Nephron (organoid): ENCODE results near the gene ST6GALNAC3.
A peak's percentile ranks its signal among the peaks of the same experiment; 100 is the strongest.

Experiments
- H3K27ac Mint-ChIP-seq, 3 experiments: 2 replicates each; pipeline ENCODE4 v1.8.0; 2020; ENCODE audit warnings: mixed read lengths in 3 of 3, mild to moderate bottlenecking in 2 of 3, moderate library complexity in 1 of 3
- H3K27me3 Mint-ChIP-seq: 2 replicates; pipeline ENCODE4 v1.8.0; 2021; ENCODE audit warnings: low read depth, mild to moderate bottlenecking, moderate library complexity, mixed read lengths
- H3K36me3 Mint-ChIP-seq: 2 replicates; pipeline ENCODE4 v1.8.0; 2020; ENCODE audit warnings: low read depth, mixed read lengths
- H3K4me1 Mint-ChIP-seq: 2 replicates; pipeline ENCODE4 v1.8.0; 2020; ENCODE audit warnings: mixed read lengths
- H3K4me3 Mint-ChIP-seq, 3 experiments: 2 replicates each; pipeline ENCODE4 v1.8.0; 2020; ENCODE audit warnings: mild to moderate bottlenecking in 3 of 3, mixed read lengths in 3 of 3, moderate library complexity in 2 of 3
- H3K9me3 Mint-ChIP-seq: 2 replicates; pipeline ENCODE4 v1.8.0; 2020; ENCODE audit warnings: mixed read lengths
- TF ChIP-seq, protein P1 (sequence below), 3 experiments: fragments of 200-600 bp; sonication (generic); IDR thresholded peaks; one replicate each; pipeline ENCODE4 v1.5.0; 2021; ENCODE audit warnings: antibody characterized with exemption in 3 of 3; ENCODE audit not compliant: unreplicated experiment in 3 of 3

The ST6GALNAC3 gene

DNA sequence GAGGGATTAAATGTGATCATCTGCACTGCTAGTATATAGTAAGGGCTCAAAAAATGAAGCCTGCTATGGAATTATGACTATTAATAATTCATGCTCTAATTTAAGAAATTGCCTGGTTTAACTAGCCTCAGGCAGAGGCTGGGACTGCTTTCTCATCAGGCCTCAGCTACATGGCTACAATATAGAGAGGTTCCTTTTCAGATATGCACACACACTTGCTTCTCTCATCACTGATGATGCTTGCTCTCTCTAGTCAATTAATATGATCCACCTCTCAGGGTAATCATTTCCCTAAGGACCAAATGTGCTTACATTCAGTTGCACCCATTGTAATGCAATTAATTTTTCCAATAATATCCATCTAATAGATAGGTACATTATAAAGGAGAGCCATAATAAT, 467.8 kb downstream of the ST6GALNAC3 start:
- TF ChIP-seq, protein P1, sequence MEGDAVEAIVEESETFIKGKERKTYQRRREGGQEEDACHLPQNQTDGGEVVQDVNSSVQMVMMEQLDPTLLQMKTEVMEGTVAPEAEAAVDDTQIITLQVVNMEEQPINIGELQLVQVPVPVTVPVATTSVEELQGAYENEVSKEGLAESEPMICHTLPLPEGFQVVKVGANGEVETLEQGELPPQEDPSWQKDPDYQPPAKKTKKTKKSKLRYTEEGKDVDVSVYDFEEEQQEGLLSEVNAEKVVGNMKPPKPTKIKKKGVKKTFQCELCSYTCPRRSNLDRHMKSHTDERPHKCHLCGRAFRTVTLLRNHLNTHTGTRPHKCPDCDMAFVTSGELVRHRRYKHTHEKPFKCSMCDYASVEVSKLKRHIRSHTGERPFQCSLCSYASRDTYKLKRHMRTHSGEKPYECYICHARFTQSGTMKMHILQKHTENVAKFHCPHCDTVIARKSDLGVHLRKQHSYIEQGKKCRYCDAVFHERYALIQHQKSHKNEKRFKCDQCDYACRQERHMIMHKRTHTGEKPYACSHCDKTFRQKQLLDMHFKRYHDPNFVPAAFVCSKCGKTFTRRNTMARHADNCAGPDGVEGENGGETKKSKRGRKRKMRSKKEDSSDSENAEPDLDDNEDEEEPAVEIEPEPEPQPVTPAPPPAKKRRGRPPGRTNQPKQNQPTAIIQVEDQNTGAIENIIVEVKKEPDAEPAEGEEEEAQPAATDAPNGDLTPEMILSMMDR (IDR thresholded peaks at IDR 0.05; ENCODE audit: unreplicated experiment in 3 of 3) = no peak
- H3K27me3 Mint-ChIP-seq = no peaks in the 10 kb centered on the region
- no peaks in the 10 kb centered on the region for H3K36me3 Mint-ChIP-seq
- H3K4me3 Mint-ChIP-seq = no peak overlapping the region
- peaks cover 4% of the 10 kb centered on the region for H3K4me1 Mint-ChIP-seq
- H3K27ac Mint-ChIP-seq = no peak overlapping the region
- H3K9me3 Mint-ChIP-seq = peaks cover 17% of the 10 kb centered on the region

DNA sequence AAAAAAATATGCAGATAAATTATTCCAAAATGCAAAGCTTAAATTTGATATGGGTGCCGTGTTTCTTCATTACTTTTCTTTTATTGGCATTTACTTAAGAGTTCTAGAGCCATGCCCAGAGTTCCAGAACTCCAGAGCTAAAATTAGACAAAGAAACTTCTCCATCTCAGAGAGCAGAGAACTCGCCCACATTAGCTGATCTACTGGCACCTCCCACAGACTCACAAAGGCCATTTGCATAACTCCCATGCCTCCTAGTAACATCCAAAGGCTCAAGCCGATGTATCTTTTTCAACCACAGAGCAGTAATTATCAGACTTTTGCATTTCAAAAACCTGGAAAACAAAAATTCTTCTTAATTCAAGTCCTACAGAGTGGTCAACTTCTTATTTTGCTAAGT, 468.9 kb downstream of the ST6GALNAC3 start:
- Mint-ChIP-seq H3K27me3 (no peaks in the 10 kb centered on the region), H3K36me3 (no peaks in the 10 kb centered on the region), H3K9me3 (peaks cover 8% of the 10 kb centered on the region), H3K27ac (no peak overlapping the region), H3K4me3 (no peak overlapping the region), H3K4me1 (peaks cover 4% of the 10 kb centered on the region)
- TF ChIP-seq, protein P1 (IDR thresholded peaks at IDR 0.05; ENCODE audit: unreplicated experiment in 3 of 3) = no peak

DNA sequence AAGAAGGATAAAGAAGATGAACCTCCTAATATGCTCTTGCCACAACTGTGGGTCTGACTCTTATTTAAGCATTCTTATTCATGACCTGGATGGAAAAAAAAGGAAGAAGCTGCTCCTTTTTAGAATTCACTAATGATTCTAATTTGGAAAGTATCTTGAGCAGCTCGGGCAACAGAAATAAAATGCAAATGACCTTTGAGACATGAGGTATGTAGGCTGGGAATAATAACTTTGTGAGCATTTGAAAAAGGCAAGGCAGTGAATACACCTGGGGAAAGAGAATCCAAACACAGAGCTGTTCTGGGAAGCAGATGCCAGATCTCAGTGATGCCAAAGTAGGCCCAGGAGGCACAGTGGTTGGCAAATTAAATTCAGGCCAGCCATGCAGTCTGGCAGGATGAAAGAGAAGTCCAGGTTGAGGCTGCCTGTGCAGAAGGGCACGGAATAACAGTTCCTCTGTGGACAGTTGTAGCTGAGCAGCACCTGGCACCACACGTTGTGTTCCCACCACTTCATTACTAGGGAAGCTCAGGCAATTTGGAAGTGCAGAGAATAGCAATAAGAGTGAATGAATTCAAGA, 471.9 kb downstream of the ST6GALNAC3 start:
- Mint-ChIP-seq H3K27me3 (no peaks in the 10 kb centered on the region), H3K4me3 (no peak overlapping the region)
- TF ChIP-seq, protein P1 (IDR thresholded peaks at IDR 0.05; ENCODE audit: unreplicated experiment in 3 of 3) = no peak

DNA sequence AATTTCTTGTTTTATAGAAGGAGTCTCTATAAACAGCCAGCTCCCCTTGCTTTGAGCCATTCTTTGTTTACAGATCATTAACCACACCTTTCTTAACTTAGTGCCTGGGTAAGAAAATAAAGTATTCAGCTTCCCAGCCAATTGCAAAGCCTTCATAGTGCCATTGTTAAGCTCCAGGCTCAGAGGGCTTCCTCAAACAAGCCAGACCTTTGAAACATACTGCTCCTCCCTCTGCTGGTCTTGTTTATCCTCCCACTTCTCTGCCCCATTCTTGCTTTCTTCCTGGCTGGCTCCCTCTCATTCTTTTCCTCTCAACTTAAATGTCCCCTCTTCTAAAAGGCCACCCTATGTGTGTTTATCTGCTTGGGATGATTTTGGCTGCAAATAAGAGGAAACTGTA, 473.4 kb downstream of the ST6GALNAC3 start:
- Mint-ChIP-seq H3K4me3 (no peak overlapping the region), H3K36me3 (no peaks in the 10 kb centered on the region), H3K27ac (peak overlapping the region in 1 of 3 experiments; percentile 68), H3K9me3 (no peaks in the 10 kb centered on the region), H3K4me1 (peaks cover 4% of the 10 kb centered on the region), H3K27me3 (no peaks in the 10 kb centered on the region)
- TF ChIP-seq, protein P1 (IDR thresholded peaks at IDR 0.05; ENCODE audit: unreplicated experiment in 3 of 3) = no peak

More for the DNA sequence above, 471.9 kb downstream of the ST6GALNAC3 start:
- Mint-ChIP-seq H3K36me3 (no peaks in the 10 kb centered on the region), H3K9me3 (no peaks in the 10 kb centered on the region), H3K4me1 (peaks cover 4% of the 10 kb centered on the region), H3K27ac (peak overlapping the region in 1 of 3 experiments; percentile 41)

DNA sequence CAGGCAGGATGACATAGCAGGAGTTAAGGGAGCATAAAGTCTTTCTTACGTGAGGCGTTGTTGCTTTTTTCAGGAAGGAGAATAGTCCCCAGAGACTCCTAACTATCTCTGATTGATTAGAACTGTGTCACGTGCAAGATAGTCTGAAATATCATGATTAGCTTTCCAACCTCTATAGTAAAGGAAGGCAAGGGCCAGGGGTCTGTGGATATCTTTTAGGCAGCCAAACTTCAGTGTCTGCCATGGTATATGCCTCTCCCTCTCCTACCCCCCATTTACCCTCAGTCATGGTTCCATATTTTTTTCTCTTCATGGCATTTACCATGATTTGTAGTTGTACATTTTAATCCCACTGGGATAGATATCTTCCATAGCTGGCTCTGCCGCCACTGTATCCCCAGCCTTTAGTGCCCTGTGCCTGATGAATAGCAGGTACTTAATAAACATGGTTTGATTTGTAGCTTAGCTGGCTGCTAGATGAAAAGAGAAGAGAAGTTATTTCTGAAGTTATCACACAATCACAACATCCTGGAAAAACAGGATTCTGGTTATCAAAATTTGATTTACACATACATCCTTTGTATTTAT, 474.1 kb downstream of the ST6GALNAC3 start:
- Mint-ChIP-seq H3K27ac (no peak overlapping the region), H3K36me3 (no peaks in the 10 kb centered on the region), H3K4me1 (peaks cover 4% of the 10 kb centered on the region), H3K9me3 (no peaks in the 10 kb centered on the region), H3K27me3 (no peaks in the 10 kb centered on the region), H3K4me3 (no peak overlapping the region)
- TF ChIP-seq, protein P1 (IDR thresholded peaks at IDR 0.05; ENCODE audit: unreplicated experiment in 3 of 3) = no peak

DNA sequence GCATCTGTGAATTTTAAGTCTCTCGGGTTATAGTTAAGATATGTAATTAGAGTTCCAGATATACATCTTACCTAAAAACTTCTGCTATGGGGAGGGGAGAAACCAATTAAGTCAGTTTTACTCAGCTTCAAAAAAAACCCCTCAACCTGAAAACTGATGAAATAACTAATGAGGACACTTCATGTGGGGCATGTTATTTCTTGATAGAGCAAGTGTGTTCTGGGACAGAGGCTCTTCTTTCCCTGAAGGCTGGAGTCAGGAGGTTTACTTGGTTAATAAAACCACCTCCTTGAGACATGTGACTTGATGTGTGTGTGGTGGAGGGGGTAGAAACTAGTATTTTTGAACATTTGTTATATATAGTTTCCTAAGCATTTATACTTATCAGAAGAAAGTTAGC, 479.7 kb downstream of the ST6GALNAC3 start:
- Mint-ChIP-seq H3K4me3 (no peak overlapping the region), H3K9me3 (no peaks in the 10 kb centered on the region), H3K27me3 (no peaks in the 10 kb centered on the region), H3K27ac (no peak overlapping the region), H3K36me3 (no peaks in the 10 kb centered on the region), H3K4me1 (no peaks in the 10 kb centered on the region)
- TF ChIP-seq, protein P1 (IDR thresholded peaks at IDR 0.05; ENCODE audit: unreplicated experiment in 3 of 3) = no peak
